HG03060 (cell line): Measurements from ENCODE around the gene E2F1.

Experiments
- ATAC-seq: cut with Tn5 transposase; IDR thresholded peaks from one replicate; pipeline ENCODE4 v1.9.1; 2021; ENCODE audit warnings: low read depth, moderate number of reproducible peaks; ENCODE audit not compliant: unreplicated experiment

The E2F1 gene

GRCh38 chr20:33673410-33674293, 12.5 kb downstream of the E2F1 start:
- no peak for ATAC-seq

GRCh38 chr20:33673114-33673409, 13.1 kb downstream of the E2F1 start:
- no peak for ATAC-seq

DNA sequence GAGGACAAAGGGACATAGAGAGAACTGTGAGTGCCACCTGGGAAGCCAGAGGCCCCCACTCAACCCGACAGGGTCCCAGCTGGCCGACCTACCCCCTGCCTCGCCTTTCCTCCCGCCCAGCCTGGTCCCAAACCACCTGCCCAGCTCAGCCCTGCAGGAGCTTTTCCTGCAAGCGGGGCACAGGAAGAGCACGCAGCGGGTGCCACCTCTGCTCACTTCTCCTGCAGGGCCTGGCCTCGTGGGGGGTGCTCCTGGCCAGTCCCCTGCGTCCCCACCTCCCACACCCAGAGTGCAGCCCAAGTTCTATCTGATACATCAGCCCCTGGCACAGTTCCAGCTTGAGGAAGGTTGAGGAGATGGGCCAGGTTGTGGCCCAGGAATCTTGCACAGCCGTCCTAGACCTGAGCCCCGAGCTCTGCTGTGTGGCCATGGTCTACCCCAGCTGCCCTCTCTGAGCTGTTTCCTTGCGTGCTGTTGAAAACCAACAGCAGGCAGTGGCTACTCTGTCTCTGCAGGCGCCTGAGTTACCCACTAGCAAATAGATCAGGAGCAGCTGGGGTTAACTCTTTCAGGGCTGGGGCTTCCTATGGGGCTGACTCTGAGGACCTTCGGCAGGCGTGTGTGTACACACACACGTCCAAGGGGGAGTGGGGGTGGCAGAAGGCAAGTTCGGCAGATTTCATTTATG, 13.6 kb downstream of the E2F1 start:
- no peak for ATAC-seq

- ATAC-seq: no peak
These were observed 14.5 kb downstream of the E2F1 start for GRCh38 chr20:33671573-33672288.

- ATAC-seq: no peak
These were observed 15.3 kb downstream of the E2F1 start for GRCh38 chr20:33670715-33671499.

GRCh38 chr20:33669873-33670640, 16.1 kb downstream of the E2F1 start:
- no peak for ATAC-seq

DNA sequence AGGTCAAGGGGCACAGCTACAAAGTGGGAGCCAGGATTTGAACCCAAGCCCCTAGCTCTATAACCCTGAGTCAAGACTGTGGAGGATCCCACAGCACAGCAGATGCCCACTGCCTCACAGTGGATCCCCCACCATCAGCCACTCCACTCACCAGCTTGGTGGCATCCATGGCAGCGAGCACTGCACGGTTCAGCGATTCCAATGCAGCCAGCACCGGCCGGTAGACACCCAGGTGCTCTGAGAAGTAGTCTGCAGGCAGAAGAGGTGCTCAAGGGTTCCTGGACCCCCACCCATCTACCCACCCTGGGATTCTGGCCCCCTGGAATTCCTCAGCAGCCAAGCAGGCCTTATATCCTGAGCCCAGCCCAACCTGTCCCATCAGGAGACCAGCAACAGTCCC, 17.0 kb downstream of the E2F1 start:
- ATAC-seq: no peak

DNA sequence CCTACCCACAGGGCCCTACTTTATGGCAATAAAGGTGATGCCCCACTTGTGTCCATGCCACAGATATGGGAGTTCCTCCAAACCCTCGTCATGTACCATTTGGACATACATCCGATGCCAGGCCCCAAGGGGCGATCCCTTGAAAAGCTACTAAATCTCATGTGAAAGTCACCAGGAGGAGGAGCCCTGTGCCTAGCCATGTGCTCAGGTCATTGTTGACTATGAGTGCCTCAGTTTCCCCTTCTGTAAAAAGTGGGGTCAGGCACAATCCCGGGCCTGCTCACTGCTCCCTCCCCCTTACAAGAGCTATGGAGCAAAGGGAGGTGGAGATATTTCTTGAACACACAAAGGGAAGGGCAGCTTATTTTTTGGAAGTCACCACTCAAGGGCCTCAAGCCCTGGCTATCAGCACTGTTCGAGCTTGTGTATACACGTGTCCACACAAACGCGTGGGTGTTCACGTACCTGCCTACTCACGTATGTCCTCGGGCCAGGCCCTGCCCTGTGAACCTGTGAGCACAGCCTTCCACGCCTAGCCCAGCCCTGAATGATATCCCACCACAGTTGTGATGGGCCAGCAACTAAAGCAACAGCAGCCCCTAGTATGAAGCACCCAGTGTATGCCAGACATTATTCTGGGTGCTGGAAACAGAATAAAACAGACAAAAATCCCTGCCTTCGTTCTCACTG, 17.6 kb downstream of the E2F1 start:
- ATAC-seq: no peak

DNA sequence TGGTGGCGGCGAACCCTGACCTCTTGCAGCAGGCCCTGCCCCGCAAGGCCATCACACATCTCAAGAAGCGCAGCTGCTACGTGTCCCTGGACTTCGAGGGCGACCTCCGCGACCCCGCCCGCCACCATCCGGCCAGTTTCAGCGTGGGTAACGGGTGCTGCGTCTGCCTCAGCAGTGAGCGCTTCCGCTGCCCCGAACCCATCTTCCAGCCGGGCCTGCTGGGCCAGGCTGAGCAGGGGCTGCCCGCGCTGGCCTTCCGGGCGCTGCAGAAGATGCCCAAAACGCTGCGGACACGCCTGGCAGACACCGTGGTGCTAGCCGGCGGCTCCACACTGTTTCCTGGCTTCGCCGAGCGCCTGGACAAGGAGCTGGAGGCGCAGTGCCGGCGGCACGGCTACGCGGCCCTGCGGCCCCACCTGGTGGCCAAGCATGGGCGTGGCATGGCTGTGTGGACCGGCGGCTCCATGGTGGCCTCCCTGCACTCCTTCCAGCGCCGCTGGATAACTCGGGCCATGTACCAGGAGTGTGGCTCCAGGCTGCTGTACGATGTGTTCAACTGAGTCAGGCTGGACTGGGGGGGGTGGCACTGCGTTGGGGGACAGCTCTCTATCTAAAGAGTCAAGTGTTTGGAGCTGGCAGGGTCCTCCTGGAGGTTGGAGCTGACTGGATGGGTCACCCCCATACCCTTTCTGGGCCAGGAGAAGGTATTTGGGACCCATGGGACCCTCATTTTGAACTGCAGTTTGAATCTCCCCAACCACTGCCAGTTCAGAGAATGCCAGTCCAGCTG, 18.3 kb downstream of the E2F1 start:
- ATAC-seq: no peak

GRCh38 chr20:33667245-33667675, 18.9 kb downstream of the E2F1 start:
- ATAC-seq: peak; percentile 2

DNA sequence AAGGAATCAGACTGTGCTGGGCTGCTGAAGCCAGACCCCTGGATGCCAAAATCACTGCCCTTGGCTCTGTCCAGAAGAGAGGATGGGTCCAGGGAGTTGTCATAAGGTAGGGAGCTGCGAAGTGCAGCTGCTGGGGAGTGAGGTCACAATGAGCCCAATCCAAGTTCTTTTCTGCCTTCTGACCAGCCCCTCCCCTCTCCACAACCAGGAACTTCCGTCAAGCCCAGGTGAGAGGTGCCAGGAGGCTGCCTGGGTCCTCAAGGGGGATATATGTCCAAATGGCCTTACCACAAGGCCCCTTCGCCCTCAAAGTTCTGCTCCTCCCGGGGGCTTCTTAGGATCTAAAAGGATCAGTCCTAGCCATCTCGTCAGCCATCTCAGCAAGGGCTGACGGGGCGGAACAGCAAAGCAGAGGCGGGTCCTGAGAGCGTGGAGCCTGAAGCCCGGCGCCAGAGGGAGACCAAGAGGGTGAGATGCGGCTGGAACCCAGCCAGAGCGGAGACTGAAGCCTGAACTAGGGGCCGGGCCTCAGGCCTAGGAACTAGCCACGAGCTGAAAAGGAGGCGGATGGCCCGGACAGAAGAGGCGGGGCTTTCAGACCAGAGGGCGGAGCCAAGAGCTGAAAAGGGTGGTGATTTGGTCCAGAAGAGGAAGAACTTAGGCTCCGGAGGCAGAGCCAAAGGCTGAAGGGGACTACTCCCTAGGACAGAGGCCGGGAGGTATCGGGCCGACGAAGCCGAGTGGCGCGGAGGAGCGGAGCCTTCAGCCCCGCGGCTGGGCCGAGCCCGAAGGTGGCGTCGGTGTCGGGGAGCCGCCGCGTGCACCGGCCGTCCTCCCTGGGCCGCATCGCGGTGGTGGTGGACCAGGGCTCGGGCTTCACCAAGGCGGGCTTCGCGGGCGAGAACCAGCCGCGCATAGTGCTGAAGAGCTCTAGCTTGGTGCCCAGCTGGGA, 19.6 kb downstream of the E2F1 start, which contains the start of gene ACTL10:
Gene ACTL10 (plus strand): TSS at position 651 of the 952 bp plus-strand sequence. CDS start 555 bp downstream, outside the sequence.
- peak; percentile 70 for ATAC-seq

- ATAC-seq: no peak
These were observed 21.4 kb downstream of the E2F1 start for GRCh38 chr20:33664762-33665144.

DNA sequence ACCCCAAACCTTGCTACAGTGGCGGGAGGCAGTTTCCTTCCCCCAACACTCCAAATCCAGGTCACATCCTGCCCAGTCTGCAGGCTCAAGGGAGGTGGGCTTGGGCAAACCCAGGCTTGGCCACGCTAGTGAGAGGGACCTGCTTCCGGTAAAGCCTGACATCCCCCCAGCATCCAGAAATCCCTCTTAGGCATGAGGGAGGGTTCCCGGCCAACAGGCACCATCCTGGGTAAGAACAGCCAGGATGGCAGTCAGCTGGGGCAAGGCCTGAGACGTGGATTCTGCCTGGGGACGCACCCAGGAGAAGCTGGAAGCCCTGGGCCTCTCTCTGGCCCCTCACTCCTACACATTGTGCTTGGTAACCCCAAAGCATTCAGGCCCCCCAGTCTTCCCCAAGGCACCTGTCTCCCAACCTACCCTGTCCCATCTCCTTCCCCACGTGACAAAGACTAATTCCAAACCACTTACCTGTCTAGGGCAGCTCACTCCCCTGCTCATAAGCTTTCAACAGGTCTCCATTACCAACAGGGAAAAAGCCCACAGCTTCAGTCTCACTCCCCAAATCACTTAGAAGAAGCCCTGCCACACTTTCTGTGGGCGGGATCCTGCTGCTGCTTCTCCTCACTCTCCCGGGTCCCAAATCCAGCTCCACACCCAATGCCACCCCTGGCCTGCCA, 22.0 kb downstream of the E2F1 start:
- no peak for ATAC-seq

DNA sequence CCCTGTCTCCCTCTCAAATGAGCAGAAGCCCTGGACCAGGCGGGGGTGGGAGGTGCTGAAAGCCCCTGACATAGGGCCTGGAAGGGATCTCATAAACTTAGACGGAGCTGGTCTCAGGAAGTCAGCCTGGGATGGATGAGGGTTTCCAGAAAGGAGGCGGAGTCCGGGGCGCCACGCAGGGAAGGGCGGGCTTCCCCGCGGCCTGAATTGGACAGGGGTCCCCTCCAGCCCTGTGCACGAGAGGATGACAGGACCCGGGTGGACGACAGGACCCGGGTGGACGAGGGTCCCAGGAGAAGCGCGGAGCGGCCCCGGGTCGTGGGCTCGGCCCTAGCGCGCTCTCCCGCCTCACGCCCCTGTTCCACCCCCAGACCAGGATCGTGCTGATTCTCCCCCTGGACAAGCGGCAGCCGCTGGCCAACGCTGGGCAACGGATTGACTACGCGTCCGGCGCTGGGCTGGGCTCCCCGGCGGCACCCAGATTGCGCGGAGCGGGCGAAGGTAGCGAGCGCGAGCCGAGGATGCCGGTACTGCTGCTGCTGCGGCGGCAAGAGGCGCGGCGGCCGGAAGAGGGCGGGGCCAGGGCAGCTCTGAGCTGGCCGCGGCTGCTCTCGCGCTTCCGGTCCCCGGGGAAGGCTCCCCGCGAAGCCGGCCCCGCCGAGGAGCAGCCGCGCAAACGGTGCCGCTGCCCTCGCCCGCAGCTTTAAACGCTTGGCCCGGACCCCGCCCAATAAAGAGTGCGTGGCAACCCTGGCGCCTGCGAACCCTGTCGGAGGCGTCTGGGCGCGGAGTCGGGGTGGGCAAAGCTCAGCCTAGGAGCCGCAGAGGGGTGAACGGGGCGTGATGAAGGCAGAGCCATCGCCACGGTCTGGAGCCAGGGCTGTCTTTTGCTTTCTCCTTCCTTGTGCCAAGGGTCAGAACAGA, 22.8 kb downstream of the E2F1 start:
- ATAC-seq: no peak

DNA sequence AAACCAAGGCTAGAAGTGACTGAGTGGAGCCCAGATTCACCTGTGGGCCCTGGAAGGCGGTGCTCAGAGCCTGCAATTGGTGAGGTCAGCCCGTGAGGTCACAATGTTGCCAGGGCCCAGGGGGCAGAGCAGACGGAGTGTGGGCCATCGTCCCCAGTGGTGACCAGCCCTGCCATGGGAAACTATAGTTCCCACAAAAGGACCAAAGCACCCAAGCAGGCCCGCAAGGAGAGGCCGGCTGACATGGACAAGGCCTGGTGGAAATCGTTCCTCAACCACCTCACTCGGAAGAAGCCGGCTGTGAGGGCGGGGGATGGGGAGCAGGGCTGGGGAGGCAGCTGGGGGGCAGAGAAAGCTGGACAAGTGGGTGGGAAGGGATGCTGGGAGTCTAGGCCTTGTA, 24.0 kb downstream of the E2F1 start, which contains the start of gene C20orf144:
Gene C20orf144 (plus strand): TSS at position 156 of the 400 bp plus-strand sequence. CDS start 19 bp downstream, at position 175.
- ATAC-seq: no peak

DNA sequence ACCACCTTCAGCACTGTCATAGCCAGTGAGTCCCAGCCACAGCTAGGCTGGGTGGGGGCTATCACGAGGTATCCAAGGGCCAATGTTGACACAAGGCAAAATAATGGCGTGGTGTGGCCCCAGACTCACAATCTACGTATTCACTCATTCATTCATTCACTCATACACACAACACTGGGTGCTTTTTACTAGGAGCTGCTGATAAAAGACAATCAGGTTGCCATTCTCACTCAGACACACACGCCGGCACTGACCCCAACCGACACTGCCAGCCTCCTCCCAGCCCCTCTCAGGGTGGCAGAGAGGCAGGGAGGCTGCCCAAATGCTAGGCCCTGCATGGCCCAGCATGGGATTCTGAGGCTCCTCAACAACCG, 25.5 kb downstream of the E2F1 start:
- ATAC-seq: no peak
